Thyroid gland (tissue), 4 donors: ENCODE results near the gene ASCL5. TPM values are rescaled to one million over a fixed set of nuclear protein-coding genes. Genes with fewer than 3 reads are reported as not detected.

Source experiments
- DNase-seq, 2 donors: peaks; one replicate each; pipeline ENCODE4 v3.0.0-alpha.2; 2019
- H3K27ac ChIP-seq, 3 donors: fragments of 200-600 bp; sonication (generic); 1 replicate in 2 of 3; 2 replicates in 1 of 3; pipeline ENCODE4 v1.5.1; 2016 to 2019; ENCODE audit warnings: mild to moderate bottlenecking in 1 of 3, moderate library complexity in 1 of 3
- H3K27me3 ChIP-seq: fragments of 200-600 bp; sonication (generic); one replicate; pipeline ENCODE4 v1.5.1; 2019
- H3K36me3 ChIP-seq, 2 donors: fragments of 200-600 bp; sonication (generic); one replicate each; pipeline ENCODE4 v1.5.1; 2016 to 2019
- H3K4me1 ChIP-seq, 2 donors: fragments of 200-600 bp; sonication (generic); one replicate each; pipeline ENCODE4 v1.5.1; 2017 to 2019
- H3K4me3 ChIP-seq, 3 donors: fragments of 200-600 bp; sonication (generic); replicated peaks in 1 of 3; 1 replicate in 2 of 3; 2 replicates in 1 of 3; pipeline ENCODE4 v1.5.1; 2016; ENCODE audit warnings: mild to moderate bottlenecking in 1 of 3
- H3K9me3 ChIP-seq: fragments of 200-600 bp; sonication (generic); one replicate; pipeline ENCODE4 v1.5.1; 2017
- POLR2A ChIP-seq, 2 donors: fragments of 450-650 bp; IDR thresholded peaks; one replicate each; pipeline ENCODE4 v1.6.1; 2017; ENCODE audit warnings: antibody characterized with exemption in 2 of 2, mild to moderate bottlenecking in 2 of 2, moderate library complexity in 1 of 2
- WGBS, 2 donors: methylation state at CpG; one replicate each; pipeline ENCODE4 v1.1.5; 2017; 5-methylcytosine and 5-hydroxymethylcytosine counted together
- intact Hi-C: fragments of 100-400 bp; cut with DNase I; formaldehyde crosslinking; loops from one replicate; pipeline ENCODE4 v1.15.1; 2023
- total RNA-seq, 4 donors: library from RNA; depleted of rRNA; stranded (reverse); fragments of >200 nt; gene quantifications; one replicate each; pipeline ENCODE4 v1.2.3, GENCODE V29; 2016
- TF ChIP-seq, protein P1 (sequence below), 6 experiments: fragments of 200-600 bp in 3 of 6; fragments of 450-650 bp in 3 of 6; sonication (generic) in 3 of 6; IDR thresholded peaks; one replicate each; pipeline ENCODE4 v1.5.1; 2016 to 2019; ENCODE audit warnings: antibody characterized with exemption in 6 of 6, mild to moderate bottlenecking in 2 of 6, inconsistent platforms in 1 of 6, moderate library complexity in 1 of 6

Gene ASCL5, protein sequence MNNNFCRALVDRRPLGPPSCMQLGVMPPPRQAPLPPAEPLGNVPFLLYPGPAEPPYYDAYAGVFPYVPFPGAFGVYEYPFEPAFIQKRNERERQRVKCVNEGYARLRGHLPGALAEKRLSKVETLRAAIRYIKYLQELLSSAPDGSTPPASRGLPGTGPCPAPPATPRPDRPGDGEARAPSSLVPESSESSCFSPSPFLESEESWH
- not detected for total RNA-seq

DNA sequence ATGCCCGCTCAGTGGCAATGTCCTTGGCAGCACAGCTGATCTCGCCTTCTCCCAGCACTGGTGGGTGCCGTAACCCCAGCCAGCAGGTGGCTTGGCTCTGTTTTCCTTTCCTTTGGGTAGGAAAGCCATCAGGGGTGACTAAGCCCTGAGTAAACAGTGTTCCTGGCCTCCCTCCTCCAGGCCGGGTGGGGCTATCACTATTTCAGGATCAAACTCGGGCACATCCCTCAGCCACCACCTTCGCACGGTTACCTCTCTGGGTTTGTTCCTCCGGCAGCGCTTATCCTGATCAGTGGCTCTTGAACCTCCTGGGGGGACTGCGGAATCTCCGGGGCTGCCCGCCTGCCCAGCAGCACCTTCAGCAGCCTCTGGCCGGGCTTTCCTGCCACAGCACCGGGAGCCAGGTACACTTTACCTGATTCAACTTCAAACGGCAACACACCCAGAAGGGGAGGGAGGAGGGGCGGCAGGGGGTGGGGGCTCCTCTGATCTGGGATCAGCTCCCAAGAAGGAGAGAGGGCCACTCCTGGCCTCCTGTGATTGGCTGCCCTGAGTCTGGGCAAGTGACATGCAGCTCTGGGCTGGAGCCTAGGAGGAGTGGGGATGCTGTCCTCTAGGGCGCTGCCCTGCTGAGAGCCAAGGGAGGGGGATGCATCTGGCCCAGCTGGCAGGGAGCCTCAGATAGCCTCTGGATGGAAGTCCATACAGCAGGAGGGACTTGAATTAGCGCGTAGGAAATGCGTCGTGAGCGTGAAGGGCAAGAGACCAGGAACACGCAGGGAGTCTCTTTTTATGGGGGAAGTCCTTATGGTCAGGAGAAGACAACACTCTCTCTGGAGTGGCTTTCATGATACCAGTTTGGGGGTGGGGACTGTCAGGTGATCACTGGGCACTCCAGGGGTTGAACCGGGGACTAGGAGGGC, at the start of gene ASCL5:
Gene ASCL5 (minus strand): TSS at position 353 of the 923 bp plus-strand sequence. CDS start 11,812 bp downstream, outside the sequence.
- Histone ChIP-seq H3K9me3 (no peaks in the 10 kb centered on the region), H3K36me3 (no peaks in the 10 kb centered on the region), H3K27ac (no peak within 1 kb of the TSS), H3K4me1 (no peaks in the 10 kb centered on the region), H3K4me3 (no peak within 1 kb of the TSS), H3K27me3 (no peaks in the 10 kb centered on the region)
- no peak for TF ChIP-seq POLR2A (IDR thresholded peaks at IDR 0.05)
- TF ChIP-seq, protein P1, sequence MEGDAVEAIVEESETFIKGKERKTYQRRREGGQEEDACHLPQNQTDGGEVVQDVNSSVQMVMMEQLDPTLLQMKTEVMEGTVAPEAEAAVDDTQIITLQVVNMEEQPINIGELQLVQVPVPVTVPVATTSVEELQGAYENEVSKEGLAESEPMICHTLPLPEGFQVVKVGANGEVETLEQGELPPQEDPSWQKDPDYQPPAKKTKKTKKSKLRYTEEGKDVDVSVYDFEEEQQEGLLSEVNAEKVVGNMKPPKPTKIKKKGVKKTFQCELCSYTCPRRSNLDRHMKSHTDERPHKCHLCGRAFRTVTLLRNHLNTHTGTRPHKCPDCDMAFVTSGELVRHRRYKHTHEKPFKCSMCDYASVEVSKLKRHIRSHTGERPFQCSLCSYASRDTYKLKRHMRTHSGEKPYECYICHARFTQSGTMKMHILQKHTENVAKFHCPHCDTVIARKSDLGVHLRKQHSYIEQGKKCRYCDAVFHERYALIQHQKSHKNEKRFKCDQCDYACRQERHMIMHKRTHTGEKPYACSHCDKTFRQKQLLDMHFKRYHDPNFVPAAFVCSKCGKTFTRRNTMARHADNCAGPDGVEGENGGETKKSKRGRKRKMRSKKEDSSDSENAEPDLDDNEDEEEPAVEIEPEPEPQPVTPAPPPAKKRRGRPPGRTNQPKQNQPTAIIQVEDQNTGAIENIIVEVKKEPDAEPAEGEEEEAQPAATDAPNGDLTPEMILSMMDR (IDR thresholded peaks at IDR 0.05): no peak
- no peak for DNase-seq
- intact Hi-C loops: no loop called here
- whole genome bisulfite sequencing, 2 donors: 56 to 67% methylated on average over 18 to 24 of the region's 24 CpGs

DNA sequence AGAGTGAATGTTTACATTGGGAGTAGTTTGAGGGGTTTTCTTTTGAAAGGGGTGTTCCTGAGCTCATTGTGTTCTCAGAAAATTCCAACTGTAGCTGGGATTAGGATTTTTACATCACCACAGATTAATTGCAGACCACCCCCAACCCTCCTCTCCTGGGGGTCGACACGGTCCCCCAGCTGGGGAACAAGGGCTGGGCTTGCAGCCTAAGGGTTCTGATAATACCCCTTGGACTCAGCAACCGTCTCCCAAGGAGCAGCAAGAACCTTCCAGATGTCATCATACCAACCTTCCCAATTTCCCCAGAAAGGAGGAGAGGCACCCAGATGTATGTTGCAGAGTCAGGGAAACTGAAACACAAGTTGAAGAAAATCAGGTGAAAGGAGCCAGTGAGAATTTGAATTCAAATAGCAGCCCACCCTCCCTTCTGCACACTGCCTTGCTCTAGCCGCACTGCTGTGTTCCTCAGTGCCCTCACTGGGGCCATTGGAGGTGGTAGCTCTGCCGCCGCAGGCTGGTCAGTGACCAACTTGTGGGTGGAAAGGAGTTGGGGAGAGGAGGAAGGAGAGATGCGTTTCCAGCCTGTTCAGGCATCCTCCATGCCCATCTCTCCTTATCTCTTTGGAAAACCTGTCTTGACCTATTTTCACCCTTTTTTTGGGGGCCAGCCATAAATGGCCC, 49.0 kb upstream of the ASCL5 start:
- 87 to 95% methylated on average over 7 of the region's 7 CpGs for WGBS, 2 donors
- H3K4me1 ChIP-seq: peaks cover 0 to 5% of the 10 kb centered on the region in 2 donors
- H3K36me3 ChIP-seq: no peaks in the 10 kb centered on the region
- H3K4me3 ChIP-seq: no peak overlapping the region
- intact Hi-C loops: no loop called here
- H3K27ac ChIP-seq: no peak overlapping the region
- no peak for DNase-seq
- H3K27me3 ChIP-seq: no peaks in the 10 kb centered on the region
- no peaks in the 10 kb centered on the region for H3K9me3 ChIP-seq
- TF ChIP-seq, protein P1 (IDR thresholded peaks at IDR 0.05): no peak
- TF ChIP-seq POLR2A (IDR thresholded peaks at IDR 0.05): no peak

DNA sequence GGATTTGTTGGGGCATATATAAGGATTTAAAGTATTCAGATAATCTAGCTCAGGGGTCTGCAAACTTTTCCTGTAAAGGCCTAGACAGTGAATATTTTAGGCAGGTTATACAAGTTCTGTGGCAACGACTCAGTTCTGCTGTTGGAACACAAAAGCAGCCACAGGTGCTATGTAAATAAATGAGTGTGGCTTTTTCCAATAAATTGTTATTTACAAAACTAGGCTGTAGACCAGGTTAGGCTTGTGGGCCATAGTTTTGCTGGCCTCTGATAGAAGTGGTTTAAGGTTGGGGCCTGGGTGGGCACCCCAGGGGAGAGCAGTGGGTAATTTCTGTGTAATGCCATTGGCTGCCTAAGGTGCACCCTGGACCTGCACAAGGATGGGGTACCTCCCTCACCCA, 46.8 kb upstream of the ASCL5 start:
- Histone ChIP-seq H3K9me3 (no peaks in the 10 kb centered on the region), H3K27me3 (no peaks in the 10 kb centered on the region), H3K4me1 (peaks cover 0 to 12% of the 10 kb centered on the region in 2 donors), H3K27ac (no peak overlapping the region), H3K4me3 (no peak overlapping the region), H3K36me3 (no peaks in the 10 kb centered on the region)
- TF ChIP-seq, protein P1 (IDR thresholded peaks at IDR 0.05): no peak
- TF ChIP-seq POLR2A (IDR thresholded peaks at IDR 0.05): no peak
- WGBS, 2 donors: 77 to 90% methylated on average over 1 of the region's 1 CpG
- intact Hi-C loops: no loop called here
- DNase-seq: no peak

DNA sequence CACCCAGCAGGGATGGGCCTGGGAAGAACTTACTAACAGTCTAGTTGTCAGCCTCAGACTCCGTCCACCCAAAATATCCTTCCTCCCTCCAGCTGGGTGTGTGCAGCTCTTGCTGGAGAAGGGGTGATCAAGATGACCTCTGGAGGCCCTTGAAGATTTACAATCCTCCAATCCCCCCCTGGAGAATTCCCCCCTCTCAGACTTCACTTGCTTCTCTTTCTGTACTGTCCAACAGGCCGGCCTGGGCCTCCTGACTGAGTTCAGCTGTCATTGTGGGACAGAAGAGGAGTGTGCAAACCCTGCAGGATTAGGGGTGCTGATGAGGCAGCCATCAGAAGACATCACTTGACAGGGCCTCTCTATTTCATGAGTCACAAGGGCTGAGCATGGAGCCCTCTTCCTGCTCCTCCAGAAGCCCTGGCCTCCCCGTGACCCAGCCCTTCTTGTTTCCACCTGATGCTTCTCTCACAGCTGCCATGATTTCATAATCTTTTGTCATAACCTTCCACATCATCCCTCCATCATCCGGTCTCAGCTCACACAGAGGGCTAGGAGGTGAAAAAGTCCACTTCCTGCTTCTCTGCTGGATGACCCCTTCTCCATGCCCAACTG, 46.1 kb upstream of the ASCL5 start:
- H3K4me3 ChIP-seq: no peak overlapping the region
- H3K36me3 ChIP-seq: no peaks in the 10 kb centered on the region
- H3K9me3 ChIP-seq: no peaks in the 10 kb centered on the region
- WGBS, 2 donors: 91 to 98% methylated on average over 4 of the region's 4 CpGs
- peaks cover 0 to 12% of the 10 kb centered on the region in 2 donors for H3K4me1 ChIP-seq
- no peak for DNase-seq
- H3K27me3 ChIP-seq: no peaks in the 10 kb centered on the region
- no peak overlapping the region for H3K27ac ChIP-seq
- intact Hi-C loops: no loop called here
- TF ChIP-seq POLR2A (IDR thresholded peaks at IDR 0.05): no peak
- TF ChIP-seq, protein P1 (IDR thresholded peaks at IDR 0.05): no peak
